ENCODE measurements around the gene TBC1D22A.

DNA sequence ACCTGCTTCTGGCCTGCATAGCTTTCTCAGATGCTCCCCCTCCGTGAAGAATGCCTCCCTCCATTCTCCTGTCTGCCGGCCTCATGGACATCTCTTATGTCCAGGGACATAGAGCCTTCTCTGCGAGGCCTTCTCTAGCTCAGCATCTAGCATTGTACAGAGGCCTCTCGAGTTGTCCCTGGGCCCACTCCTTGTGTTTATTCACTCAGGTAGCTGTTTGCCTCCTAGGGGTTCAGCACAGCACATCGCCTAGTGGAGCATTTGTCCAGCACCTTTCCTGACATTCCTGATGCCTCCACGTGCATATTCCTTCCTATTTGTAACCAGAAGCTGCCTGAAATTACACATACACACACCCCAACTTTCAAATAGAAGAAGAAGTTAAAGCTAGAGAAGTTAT is 101.3 kb downstream of the TBC1D22A start:
- no peak for TF ChIP-seq EZH2 (IDR thresholded peaks at IDR 0.05; ENCODE audit: low read length)
- TF ChIP-seq, protein P1, sequence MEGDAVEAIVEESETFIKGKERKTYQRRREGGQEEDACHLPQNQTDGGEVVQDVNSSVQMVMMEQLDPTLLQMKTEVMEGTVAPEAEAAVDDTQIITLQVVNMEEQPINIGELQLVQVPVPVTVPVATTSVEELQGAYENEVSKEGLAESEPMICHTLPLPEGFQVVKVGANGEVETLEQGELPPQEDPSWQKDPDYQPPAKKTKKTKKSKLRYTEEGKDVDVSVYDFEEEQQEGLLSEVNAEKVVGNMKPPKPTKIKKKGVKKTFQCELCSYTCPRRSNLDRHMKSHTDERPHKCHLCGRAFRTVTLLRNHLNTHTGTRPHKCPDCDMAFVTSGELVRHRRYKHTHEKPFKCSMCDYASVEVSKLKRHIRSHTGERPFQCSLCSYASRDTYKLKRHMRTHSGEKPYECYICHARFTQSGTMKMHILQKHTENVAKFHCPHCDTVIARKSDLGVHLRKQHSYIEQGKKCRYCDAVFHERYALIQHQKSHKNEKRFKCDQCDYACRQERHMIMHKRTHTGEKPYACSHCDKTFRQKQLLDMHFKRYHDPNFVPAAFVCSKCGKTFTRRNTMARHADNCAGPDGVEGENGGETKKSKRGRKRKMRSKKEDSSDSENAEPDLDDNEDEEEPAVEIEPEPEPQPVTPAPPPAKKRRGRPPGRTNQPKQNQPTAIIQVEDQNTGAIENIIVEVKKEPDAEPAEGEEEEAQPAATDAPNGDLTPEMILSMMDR (optimal IDR thresholded peaks at IDR 0.05 in 1 of 3, IDR thresholded peaks at IDR 0.05 in 1 of 3, conservative IDR thresholded peaks at IDR 0.05 in 1 of 3; ENCODE audit: extremely low read depth in 1 of 3, insufficient read depth in 2 of 3, low read length in 3 of 3): no peak

Data from keratinocyte (primary cell).